Keratinocyte (primary cell): ENCODE results near the gene ZNF474. TPM values are rescaled to one million over a fixed set of nuclear protein-coding genes. Genes with fewer than 3 reads are reported as not detected.
A peak's percentile ranks its signal among the peaks of the same experiment; 100 is the strongest.

Experiments
- DNase-seq: peaks from one replicate; pipeline ENCODE4 v3.0.0-alpha.2; 2011; ENCODE audit warnings: low read depth, missing footprints, low spot score
- FAIRE-seq: peaks from 2 replicates; lab custom pipeline; 2011; peaks lifted over from hg19 to GRCh38; lab: Jason Lieb, UNC
- H2AFZ ChIP-seq: 2 replicates; pipeline ENCODE4 v1.6.0; 2012; ENCODE audit warnings: low read length, control low read depth, inconsistent platforms; ENCODE audit not compliant: control insufficient read depth
- H3K27ac ChIP-seq: 2 replicates; pipeline ENCODE4 v1.5.1; 2011; ENCODE audit warnings: low read length; ENCODE audit not compliant: control insufficient read depth, insufficient read depth
- H3K27me3 ChIP-seq: 3 replicates; pipeline ENCODE4 v1.6.0; 2011; ENCODE audit warnings: low read length; ENCODE audit not compliant: control insufficient read depth, insufficient read depth; ENCODE audit errors: extremely low read depth
- H3K36me3 ChIP-seq, 2 experiments: 2 replicates in 1 of 2; 3 replicates in 1 of 2; pipeline ENCODE4 v1.5.1; 2011; ENCODE audit warnings: low read length in 2 of 2, mild to moderate bottlenecking in 1 of 2; ENCODE audit not compliant: control insufficient read depth in 2 of 2, insufficient read depth in 2 of 2; ENCODE audit errors: extremely low read depth in 1 of 2
- H3K4me1 ChIP-seq: 3 replicates; pipeline ENCODE4 v1.5.1; 2011; ENCODE audit warnings: low read length; ENCODE audit not compliant: control insufficient read depth, insufficient read depth; ENCODE audit errors: extremely low read depth
- H3K4me2 ChIP-seq: 3 replicates; pipeline ENCODE4 v1.6.0; 2011; ENCODE audit warnings: low read depth, low read length; ENCODE audit not compliant: control insufficient read depth, insufficient read depth; ENCODE audit errors: extremely low read depth
- H3K4me3 ChIP-seq, 3 experiments: fragments of 200-600 bp in 1 of 3; sonication (generic) in 1 of 3; 2 replicates in 2 of 3; 3 replicates in 1 of 3; pipeline ENCODE4 v1.5.1; 2011 to 2016; ENCODE audit warnings: low read length in 3 of 3, mild to moderate bottlenecking in 3 of 3, control low read depth in 2 of 3, inconsistent platforms in 1 of 3, low read depth in 1 of 3, mixed read lengths in 1 of 3, mixed run types in 1 of 3, moderate library complexity in 1 of 3; ENCODE audit not compliant: control insufficient read depth in 2 of 3, insufficient read depth in 2 of 3; ENCODE audit errors: extremely low read depth in 1 of 3
- H3K79me2 ChIP-seq: 2 replicates; pipeline ENCODE4 v1.6.0; 2012; ENCODE audit warnings: low read length; ENCODE audit not compliant: control insufficient read depth, insufficient read depth
- H3K9ac ChIP-seq: 3 replicates; pipeline ENCODE4 v1.6.0; 2011; ENCODE audit warnings: low read length; ENCODE audit not compliant: control insufficient read depth, insufficient read depth; ENCODE audit errors: extremely low read depth
- H3K9me1 ChIP-seq: 3 replicates; pipeline ENCODE4 v1.6.0; 2011; ENCODE audit warnings: low read length; ENCODE audit not compliant: control insufficient read depth, insufficient read depth; ENCODE audit errors: extremely low read depth
- H3K9me3 ChIP-seq: 2 replicates; pipeline ENCODE4 v1.5.1; 2012; ENCODE audit warnings: low read depth, low read length; ENCODE audit not compliant: control insufficient read depth
- H4K20me1 ChIP-seq: 3 replicates; pipeline ENCODE4 v1.6.0; 2011; ENCODE audit warnings: low read length; ENCODE audit not compliant: control insufficient read depth, insufficient read depth; ENCODE audit errors: extremely low read depth
- EZH2 ChIP-seq: IDR thresholded peaks from one replicate; pipeline ENCODE4 v1.6.1; 2012; ENCODE audit warnings: inconsistent platforms, mild to moderate bottlenecking, low read length, moderate library complexity
- dilution Hi-C: fragments of 300-500 bp; cut with MboI; formaldehyde crosslinking; loops from one replicate; pipeline ENCODE4 v1.7.0; 2020; ENCODE audit warnings: low sequenced_read_pairs; ENCODE audit not compliant: extremely low pct_ligation_motif_present
- polyA plus RNA-seq, 5 experiments: library from polyadenylated mRNA; depleted of rRNA in 3 of 5; stranded (reverse) in 3 of 5; stranded (forward) in 1 of 5; unstranded in 1 of 5; fragments of >200 nt; gene quantifications; 1 replicate in 1 of 5; 2 replicates in 3 of 5; 3 replicates in 1 of 5; pipeline versions ENCODE4 v1.2.1 to v1.2.3, GENCODE V29; 2011 to 2012; ENCODE audit warnings: missing spikeins in 2 of 5, low read depth in 1 of 5, low replicate concordance in 1 of 5
- TF ChIP-seq, protein P1 (sequence below), 3 experiments: IDR thresholded peaks in 1 of 3; conservative IDR thresholded peaks in 1 of 3; optimal IDR thresholded peaks in 1 of 3; 2 replicates in 2 of 3; 3 replicates in 1 of 3; pipeline versions ENCODE3 to v1.5.1; 2011; ENCODE audit warnings: low read length in 3 of 3, mild to moderate bottlenecking in 3 of 3, moderate library complexity in 2 of 3, control low read depth in 1 of 3, inconsistent platforms in 1 of 3; ENCODE audit not compliant: insufficient read depth in 2 of 3; ENCODE audit errors: extremely low read depth in 1 of 3

Gene ZNF474
- polyA plus RNA-seq, 1 donor (not counting 4 experiments of a cell fraction or from before 2014, with no cell fraction given): 0.05 TPM

DNA sequence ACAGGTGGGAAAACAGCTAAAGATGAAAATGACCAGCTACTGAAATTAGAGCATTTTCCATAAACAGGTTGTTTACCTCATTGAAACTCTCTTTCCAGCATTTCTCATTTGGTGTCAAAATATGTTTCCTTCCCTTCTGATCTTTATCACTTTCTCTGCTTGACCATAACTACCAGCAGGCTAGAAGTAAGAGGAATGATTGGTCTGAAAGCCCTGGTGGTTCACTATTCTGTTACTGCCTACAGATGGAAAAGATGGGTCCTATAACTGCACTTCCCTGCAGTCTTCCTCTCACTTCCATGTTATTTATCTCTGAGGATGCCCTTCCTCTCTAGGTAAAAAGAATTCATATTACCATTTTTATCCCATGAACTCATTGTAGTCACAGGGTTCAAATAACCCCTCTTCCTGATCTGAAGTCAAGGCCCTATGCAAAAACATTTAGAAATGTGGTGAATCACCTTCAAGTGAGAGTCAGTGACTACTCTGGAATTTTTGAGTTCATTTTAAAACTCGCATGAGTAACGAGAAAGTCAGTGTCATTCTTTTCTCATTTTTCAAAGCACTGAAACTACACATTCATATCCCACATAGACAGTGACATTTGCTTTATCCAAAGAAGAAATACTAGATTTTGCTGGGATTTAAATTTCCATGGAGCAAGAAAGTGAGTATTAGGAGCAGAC, 51.7 kb downstream of the ZNF474 start:
- dilution Hi-C loops: no loop called here
- no peaks in the 10 kb centered on the region for H3K9me3 ChIP-seq
- H3K27ac ChIP-seq: peak overlapping the region; percentile 95
- H3K79me2 ChIP-seq: no peaks in the 10 kb centered on the region
- H2AFZ ChIP-seq: peak overlapping the region; percentile 58
- peak overlapping the region; percentile 95 for H3K4me2 ChIP-seq
- H4K20me1 ChIP-seq: no peaks in the 10 kb centered on the region
- no peak for TF ChIP-seq EZH2
- TF ChIP-seq, protein P1, sequence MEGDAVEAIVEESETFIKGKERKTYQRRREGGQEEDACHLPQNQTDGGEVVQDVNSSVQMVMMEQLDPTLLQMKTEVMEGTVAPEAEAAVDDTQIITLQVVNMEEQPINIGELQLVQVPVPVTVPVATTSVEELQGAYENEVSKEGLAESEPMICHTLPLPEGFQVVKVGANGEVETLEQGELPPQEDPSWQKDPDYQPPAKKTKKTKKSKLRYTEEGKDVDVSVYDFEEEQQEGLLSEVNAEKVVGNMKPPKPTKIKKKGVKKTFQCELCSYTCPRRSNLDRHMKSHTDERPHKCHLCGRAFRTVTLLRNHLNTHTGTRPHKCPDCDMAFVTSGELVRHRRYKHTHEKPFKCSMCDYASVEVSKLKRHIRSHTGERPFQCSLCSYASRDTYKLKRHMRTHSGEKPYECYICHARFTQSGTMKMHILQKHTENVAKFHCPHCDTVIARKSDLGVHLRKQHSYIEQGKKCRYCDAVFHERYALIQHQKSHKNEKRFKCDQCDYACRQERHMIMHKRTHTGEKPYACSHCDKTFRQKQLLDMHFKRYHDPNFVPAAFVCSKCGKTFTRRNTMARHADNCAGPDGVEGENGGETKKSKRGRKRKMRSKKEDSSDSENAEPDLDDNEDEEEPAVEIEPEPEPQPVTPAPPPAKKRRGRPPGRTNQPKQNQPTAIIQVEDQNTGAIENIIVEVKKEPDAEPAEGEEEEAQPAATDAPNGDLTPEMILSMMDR (optimal IDR thresholded peaks at IDR 0.05 in 1 of 3, IDR thresholded peaks at IDR 0.05 in 1 of 3, conservative IDR thresholded peaks at IDR 0.05 in 1 of 3; ENCODE audit: extremely low read depth in 1 of 3, insufficient read depth in 2 of 3, low read length in 3 of 3): no peak
- H3K4me1 ChIP-seq: peaks cover 42% of the 10 kb centered on the region
- H3K9me1 ChIP-seq: no peaks in the 10 kb centered on the region
- peak overlapping the region in 2 of 3 experiments; percentile 29 to 32 for H3K4me3 ChIP-seq
- DNase-seq (no peak), FAIRE-seq (peak; percentile 71)
- no peaks in the 10 kb centered on the region for H3K36me3 ChIP-seq
- no peaks in the 10 kb centered on the region for H3K27me3 ChIP-seq
- H3K9ac ChIP-seq: peak overlapping the region; percentile 77

DNA sequence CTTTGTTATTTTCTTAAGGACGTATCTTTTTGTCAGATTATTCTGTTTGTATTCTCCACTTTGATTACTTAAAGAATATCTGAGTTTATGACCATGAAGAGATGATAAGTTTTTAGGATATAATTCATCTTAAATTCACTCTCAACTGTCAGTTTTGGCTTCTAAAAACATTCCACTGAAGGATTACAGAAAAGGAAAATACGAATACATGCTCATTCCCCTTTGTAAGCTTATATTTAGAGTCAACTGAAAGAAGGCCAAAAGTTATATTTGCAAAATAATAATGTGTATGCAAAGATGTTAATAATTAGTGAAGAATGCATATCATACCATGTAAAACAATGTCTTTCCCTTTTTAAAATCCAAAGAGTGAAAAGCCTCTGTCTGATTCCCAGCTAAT, 52.5 kb downstream of the ZNF474 start:
- Histone ChIP-seq H3K4me3 (peak overlapping the region in 2 of 3 experiments; percentile 57 to 64), H3K79me2 (no peaks in the 10 kb centered on the region), H4K20me1 (no peaks in the 10 kb centered on the region), H3K36me3 (no peaks in the 10 kb centered on the region), H3K9me1 (no peaks in the 10 kb centered on the region), H2AFZ (no peak overlapping the region), H3K9me3 (no peaks in the 10 kb centered on the region), H3K27me3 (no peaks in the 10 kb centered on the region), H3K4me1 (peaks cover 42% of the 10 kb centered on the region), H3K4me2 (peak overlapping the region; percentile 95), H3K27ac (peak overlapping the region; percentile 95), H3K9ac (peak overlapping the region; percentile 77)
- dilution Hi-C loops: no loop called here
- DNase-seq (no peak), FAIRE-seq (no peak)
- TF ChIP-seq, protein P1 (optimal IDR thresholded peaks at IDR 0.05 in 1 of 3, IDR thresholded peaks at IDR 0.05 in 1 of 3, conservative IDR thresholded peaks at IDR 0.05 in 1 of 3; ENCODE audit: extremely low read depth in 1 of 3, insufficient read depth in 2 of 3, low read length in 3 of 3): no peak
- TF ChIP-seq EZH2: no peak
